Measurements from ENCODE around the gene RAB15.

RAB15 gene

DNA sequence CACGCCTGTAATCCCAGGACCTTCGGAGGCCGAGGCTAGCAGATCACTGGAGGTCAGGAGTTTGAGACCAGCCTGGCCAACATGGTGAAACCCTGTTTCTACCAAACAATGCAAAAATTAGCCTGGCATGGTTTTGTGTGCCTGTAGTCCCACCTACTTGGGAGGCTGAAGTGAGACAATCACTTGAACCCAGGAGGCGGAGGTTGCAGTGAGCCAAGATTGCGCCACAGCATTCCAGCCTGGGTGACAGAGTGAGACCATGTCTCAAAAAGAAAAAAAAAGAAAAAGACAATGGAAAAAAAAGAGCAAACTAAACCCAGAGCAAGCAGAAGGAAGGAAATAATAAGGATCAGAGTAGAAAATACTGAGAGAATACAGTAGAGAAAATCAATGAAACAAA, 52.5 kb downstream of the RAB15 start:
- no peak overlapping the region for H3K27ac ChIP-seq
- no peak overlapping the region for H3K4me3 ChIP-seq

DNA sequence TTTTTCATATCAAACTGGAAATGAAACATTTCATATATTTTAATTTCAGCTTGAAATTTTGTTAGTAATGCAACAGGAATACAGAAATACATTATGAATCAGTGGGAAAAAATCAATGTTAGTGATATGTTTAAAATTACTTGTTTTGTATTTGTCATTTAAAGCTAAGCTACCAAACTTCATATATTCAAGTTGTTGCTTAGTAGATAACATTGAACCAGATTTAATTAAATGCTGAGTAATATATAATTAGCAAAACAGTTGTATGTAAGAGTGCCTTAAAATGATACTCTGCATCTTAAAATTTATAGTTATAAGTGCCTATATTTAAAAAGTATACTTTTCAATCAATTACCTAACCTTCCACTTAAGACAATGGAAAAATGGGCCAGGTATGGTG, 52.9 kb downstream of the RAB15 start:
- H3K27ac ChIP-seq: no peak overlapping the region
- no peak overlapping the region for H3K4me3 ChIP-seq

DNA sequence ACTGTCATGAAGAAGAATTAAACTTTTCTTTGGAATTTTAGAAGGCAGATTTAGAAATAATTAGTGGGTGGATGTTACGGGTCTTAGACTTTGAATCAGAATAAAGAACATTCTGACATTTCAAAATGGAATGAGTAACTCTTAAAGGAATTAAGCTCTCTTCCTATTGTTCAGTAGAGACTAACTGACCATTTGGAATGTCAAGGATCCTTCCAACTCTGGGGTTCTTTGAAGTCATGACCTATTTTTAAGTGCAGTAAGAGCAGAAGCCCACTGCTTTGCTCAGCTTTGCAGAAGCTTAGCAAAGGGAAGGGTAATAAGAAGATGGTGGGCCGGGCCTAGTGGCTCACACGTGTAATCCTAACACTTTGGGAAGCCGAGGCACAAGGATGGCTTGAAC, 53.9 kb downstream of the RAB15 start:
- Histone ChIP-seq H3K4me3 (no peak overlapping the region), H3K27ac (peak overlapping the region in 1 of 21 experiments; percentile 10)

DNA sequence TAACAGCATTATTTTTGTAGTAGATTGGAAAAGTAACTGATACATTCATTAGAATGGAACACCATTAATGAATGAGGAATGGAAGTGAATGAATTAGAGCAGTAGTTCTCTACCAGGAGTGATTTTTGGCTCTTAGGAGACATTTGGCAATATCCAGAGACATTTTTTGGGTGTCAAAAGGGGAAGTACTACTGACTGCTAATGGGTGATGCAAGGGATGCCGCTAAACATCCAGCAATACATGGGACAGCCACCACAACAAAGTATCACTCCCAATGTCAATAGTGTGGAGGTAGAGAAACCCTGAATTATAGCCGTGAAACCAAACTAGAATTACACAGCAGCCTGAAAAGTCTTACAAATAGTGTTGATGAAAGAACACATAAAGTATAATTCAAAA, 56.3 kb downstream of the RAB15 start:
- H3K4me3 ChIP-seq: peak overlapping the region in 1 of 7 experiments; percentile 79

GRCh38 chr14:64915029-64915424, 57.1 kb downstream of the RAB15 start:
- peak overlapping the region; percentile 83 to 100 (median 97) for H3K27ac ChIP-seq

More for the DNA sequence above, 56.3 kb downstream of the RAB15 start:
- H3K27ac ChIP-seq: no peak overlapping the region

GRCh38 chr14:64914237-64915028, 57.7 kb downstream of the RAB15 start, which contains the start of gene CHURC1:
Gene CHURC1, plus strand, starts transcription at chr14:64914455. Its CDS starts 41 bp downstream, at chr14:64914496.
- Histone ChIP-seq H3K4me3 (peak within 1 kb of the TSS; percentile 57 to 98 (median 80)), H3K27ac (peak within 1 kb of the TSS; percentile 83 to 100 (median 97))

More at GRCh38 chr14:64915029-64915424, 57.1 kb downstream of the RAB15 start:
- peak overlapping the region; percentile 57 to 98 (median 80) for H3K4me3 ChIP-seq

- H3K27ac ChIP-seq: peak overlapping the region in 15 of 21 experiments; percentile 43 to 100 (median 97)
- peak overlapping the region in 2 of 7 experiments; percentile 79 to 98 for H3K4me3 ChIP-seq
These were observed 58.7 kb downstream of the RAB15 start for GRCh38 chr14:64913477-64913876.

DNA sequence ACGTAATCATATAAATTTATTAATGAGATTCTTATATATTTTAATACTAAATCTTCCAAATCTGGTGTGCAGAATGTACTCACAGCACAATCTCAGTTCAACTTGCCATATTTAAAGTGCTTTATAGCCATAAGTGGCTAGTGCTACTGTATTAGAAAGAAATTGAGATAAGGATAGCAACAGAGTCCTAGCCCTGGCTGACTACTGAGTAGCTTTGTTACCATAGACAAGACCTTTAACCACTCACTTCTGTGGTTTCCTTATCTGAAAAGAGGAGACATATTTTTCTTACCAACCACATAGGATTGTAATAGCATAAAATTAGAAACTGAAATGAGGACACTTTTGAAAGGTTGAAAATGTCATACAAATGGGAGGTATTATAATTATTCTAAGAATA, 59.9 kb downstream of the RAB15 start:
- H3K27ac ChIP-seq: no peak overlapping the region
- no peak overlapping the region for H3K4me3 ChIP-seq

GRCh38 chr14:64910847-64911495, 61.2 kb downstream of the RAB15 start:
- Histone ChIP-seq H3K4me3 (no peak overlapping the region), H3K27ac (no peak overlapping the region)

- no peak overlapping the region for H3K27ac ChIP-seq
- no peak overlapping the region for H3K4me3 ChIP-seq
These were observed 66.1 kb downstream of the RAB15 start for GRCh38 chr14:64906022-64906421.

DNA sequence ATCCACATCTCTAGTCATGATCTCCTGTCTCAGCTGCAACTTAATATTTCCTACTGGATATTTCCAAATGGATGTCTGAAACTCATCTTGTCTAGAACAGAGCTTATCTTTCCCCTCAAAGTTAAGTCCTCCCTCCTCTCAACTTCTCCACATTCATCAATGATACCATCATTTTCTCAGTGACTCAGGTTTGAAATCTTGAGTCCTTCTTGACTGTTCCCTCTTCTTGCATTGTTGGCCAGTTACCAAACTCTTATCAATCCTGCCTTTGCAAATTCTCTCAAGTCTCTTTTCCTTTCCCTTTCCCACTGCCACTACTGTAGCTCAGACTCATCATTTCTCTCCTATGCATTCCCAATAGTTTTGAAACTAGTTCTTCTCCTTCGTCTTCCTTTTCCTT, 72.2 kb downstream of the RAB15 start:
- H3K4me3 ChIP-seq: no peak overlapping the region
- no peak overlapping the region for H3K27ac ChIP-seq

Data from skin epidermis (tissue), 12 donors.